ENCODE results near the gene C12orf60. TPM values are rescaled to one million over a fixed set of nuclear protein-coding genes. Genes with fewer than 3 reads are reported as not detected.
"Not testable (repeated sequence)": the region's sequence is repeated elsewhere in the genome, so short reads cannot be mapped to it uniquely, and the experiment has no call there.

The C12orf60 gene, protein sequence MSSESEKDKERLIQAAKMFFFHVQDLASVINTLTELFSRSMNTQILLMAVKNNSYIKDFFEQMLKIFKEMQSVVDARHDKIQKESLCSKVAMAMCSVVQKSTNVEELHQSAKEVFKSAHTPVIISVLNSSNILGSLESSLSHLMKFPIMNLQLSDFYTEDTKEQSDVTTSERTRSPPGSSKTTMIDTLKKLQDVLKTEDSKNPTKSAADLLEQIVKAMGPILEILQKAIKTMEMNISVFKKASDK
- total RNA-seq, result 1.5 and 2.3 TPM in 2 replicates
- polyA plus RNA-seq, result 0.17 and 2.0 TPM in 2 replicates

DNA sequence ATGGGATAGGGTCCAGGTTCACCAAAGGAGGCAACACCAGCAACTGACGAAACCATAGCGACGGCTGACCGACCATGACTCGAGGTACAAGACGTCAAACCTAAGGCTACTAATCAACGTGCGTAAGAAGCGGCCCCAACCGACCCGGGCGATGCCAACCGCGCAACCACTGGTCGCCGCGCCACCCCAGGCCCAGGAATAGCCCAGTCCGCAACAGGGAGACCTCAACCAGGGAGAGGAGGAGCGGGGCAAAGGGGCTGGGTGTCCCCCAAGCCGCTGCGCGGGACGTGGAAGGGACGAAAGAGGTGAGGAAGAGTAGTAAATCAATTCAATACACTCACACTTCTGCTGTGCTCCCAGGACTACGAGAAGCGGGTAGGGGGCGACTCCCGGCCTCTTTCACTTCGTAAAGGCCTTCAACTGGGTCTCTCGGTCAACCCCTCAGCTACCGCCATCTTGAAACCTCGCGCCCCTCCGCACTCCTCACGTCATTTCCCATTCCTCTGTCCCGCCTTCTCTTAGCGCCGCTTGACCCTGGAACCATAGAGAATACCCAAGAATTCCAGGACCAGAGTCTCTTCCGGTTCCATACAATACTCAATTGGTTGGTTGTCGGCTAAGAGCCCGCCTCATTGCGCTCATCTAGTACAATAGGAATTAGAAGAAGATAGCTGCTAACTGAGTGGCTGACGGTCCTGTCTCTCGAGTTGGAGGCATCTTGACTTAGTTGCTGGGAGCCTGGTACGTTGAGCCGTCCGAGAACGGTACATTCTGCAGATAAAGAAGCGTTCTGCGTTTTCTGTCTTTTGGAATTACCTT, at the start of gene C12orf60, which contains the start of gene WBP11:
TSS of gene C12orf60 (plus strand) at position 660 of the 819 bp plus-strand sequence. CDS start 19,266 bp downstream, outside the sequence.
TSS of gene WBP11 (minus strand) at position 468 of the 819 bp plus-strand sequence. CDS start 2,095 bp downstream, outside the sequence.
- TF ChIP-seq, protein P1, sequence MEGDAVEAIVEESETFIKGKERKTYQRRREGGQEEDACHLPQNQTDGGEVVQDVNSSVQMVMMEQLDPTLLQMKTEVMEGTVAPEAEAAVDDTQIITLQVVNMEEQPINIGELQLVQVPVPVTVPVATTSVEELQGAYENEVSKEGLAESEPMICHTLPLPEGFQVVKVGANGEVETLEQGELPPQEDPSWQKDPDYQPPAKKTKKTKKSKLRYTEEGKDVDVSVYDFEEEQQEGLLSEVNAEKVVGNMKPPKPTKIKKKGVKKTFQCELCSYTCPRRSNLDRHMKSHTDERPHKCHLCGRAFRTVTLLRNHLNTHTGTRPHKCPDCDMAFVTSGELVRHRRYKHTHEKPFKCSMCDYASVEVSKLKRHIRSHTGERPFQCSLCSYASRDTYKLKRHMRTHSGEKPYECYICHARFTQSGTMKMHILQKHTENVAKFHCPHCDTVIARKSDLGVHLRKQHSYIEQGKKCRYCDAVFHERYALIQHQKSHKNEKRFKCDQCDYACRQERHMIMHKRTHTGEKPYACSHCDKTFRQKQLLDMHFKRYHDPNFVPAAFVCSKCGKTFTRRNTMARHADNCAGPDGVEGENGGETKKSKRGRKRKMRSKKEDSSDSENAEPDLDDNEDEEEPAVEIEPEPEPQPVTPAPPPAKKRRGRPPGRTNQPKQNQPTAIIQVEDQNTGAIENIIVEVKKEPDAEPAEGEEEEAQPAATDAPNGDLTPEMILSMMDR (IDR thresholded peaks at IDR 0.05; ENCODE audit: poor library complexity), result no peak
- no peak for TF ChIP-seq EZH2 (IDR thresholded peaks at IDR 0.05; ENCODE audit: borderline replicate concordance)
- TF ChIP-seq EZH2phosphoT487 (IDR thresholded peaks at IDR 0.05; ENCODE audit: low read depth, severe bottlenecking, unreplicated experiment), result no peak
- Histone ChIP-seq H3K4me2 (peak within 1 kb of the TSS; percentile 80), H3K79me2 (peaks cover 46% of the 10 kb centered on the region), H4K20me1 (ENCODE audit: insufficient read depth, poor library complexity, severe bottlenecking) (no peaks in the 10 kb centered on the region), H3K4me3 (peak within 1 kb of the TSS; percentile 33), H2AFZ (peak within 1 kb of the TSS; percentile 47), H3K9me2 (replicated peaks; ENCODE audit: insufficient read depth) (no peaks in the 10 kb centered on the region), H3K27ac (peak within 1 kb of the TSS; percentile 87), H3K4me1 (ENCODE audit: insufficient read depth) (peaks cover 14% of the 10 kb centered on the region), H3K9me3 (ENCODE audit: low read depth) (no peaks in the 10 kb centered on the region), H3K27me3 (no peaks in the 10 kb centered on the region), H3K36me3 (replicated peaks; ENCODE audit: insufficient read depth, low read depth) (no peaks in the 10 kb centered on the region)
- WGBS (ENCODE audit: low lambda C conversion rate, missing lambda C conversion rate), result under 1% methylated on average over 50 of the region's 50 CpGs
- peak; percentile 97 for DNase-seq (ENCODE audit: low spot score)

DNA sequence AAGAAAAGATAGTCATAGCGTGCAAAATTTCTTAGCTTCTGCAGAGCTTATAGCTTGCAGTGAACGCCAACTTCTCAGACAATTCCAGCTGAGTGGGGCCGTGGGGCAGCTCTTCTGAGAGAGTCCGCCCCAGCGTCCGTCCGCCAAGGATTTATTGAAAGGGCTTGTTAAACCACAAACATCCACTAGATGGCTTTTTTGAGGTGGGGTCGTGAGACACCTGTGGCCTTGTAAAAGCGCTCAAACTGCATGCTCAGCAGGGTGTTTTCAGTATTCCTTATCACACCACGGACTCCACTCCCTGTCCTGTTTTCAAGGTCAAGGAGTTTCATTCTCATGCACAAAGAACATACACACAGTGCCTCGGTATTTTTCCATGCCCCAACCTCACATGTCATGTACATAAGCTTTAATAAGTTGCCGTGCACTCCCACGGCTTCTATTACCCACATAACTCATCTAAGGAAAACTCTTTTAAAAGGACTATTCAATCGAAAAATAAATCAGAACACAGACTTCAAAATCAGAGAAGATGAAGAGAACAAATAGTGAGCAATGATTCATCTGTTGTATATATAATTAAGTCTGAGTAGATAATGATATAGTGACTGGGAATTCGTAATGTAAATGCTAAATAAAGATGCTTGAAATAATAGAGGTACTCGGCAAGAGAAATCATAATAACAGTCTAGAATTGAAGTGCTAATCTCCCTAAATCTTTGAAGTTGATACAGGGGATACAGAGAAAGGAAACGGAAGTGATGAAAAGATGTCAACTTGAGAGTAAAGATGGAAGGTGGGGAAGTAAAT, 46.9 kb upstream of the C12orf60 start:
- Histone ChIP-seq H3K27me3 (no peaks in the 10 kb centered on the region), H3K27ac (peak overlapping the region; percentile 87), H3K4me2 (peak overlapping the region; percentile 40), H3K4me1 (ENCODE audit: insufficient read depth) (no peaks in the 10 kb centered on the region), H3K4me3 (no peak overlapping the region), H3K9me2 (replicated peaks; ENCODE audit: insufficient read depth) (no peaks in the 10 kb centered on the region), H4K20me1 (ENCODE audit: insufficient read depth, poor library complexity, severe bottlenecking) (no peaks in the 10 kb centered on the region), H2AFZ (no peak overlapping the region), H3K79me2 (peaks cover 9% of the 10 kb centered on the region), H3K9me3 (ENCODE audit: low read depth) (no peaks in the 10 kb centered on the region), H3K36me3 (replicated peaks; ENCODE audit: insufficient read depth, low read depth) (no peaks in the 10 kb centered on the region)
- DNase-seq (ENCODE audit: low spot score), result peak; percentile 82
- TF ChIP-seq, protein P1 (IDR thresholded peaks at IDR 0.05; ENCODE audit: poor library complexity), result peak; percentile 43
- TF ChIP-seq EZH2phosphoT487 (IDR thresholded peaks at IDR 0.05; ENCODE audit: low read depth, severe bottlenecking, unreplicated experiment), result no peak
- WGBS (ENCODE audit: low lambda C conversion rate, missing lambda C conversion rate), result 29% methylated on average over 17 of the region's 17 CpGs

DNA sequence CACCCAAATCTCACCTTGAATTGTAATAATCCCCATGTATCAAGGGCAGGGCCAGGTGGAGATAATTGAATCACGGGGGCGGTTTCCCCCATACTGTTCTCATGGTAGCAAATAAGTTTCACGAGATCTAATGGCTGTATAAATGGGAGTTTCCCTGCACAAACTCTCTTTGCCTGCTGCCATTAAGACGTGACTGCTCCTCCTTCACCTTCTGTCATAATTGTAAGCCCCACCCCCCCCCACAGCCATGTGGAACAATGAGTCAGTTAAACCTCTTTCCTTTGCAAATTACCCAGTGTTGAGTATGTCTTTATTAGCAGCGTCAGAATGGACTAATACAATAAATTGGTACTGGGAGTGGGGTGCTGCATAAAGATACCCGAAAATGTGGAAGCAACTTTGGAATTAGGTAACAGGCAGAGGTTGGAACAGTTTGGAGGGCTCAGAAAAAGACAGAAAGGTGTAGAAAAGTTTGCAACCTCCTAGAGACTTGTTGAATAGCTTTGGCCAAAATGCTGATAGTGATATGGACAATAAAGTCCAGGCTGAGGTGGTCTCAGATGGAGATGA, 43.7 kb upstream of the C12orf60 start:
- H3K36me3 ChIP-seq (replicated peaks; ENCODE audit: insufficient read depth, low read depth); H3K27ac ChIP-seq; H3K9me3 ChIP-seq (ENCODE audit: low read depth); DNase-seq (ENCODE audit: low spot score); H3K4me2 ChIP-seq; H3K27me3 ChIP-seq; H3K4me3 ChIP-seq; H3K9me2 ChIP-seq (replicated peaks; ENCODE audit: insufficient read depth); H3K4me1 ChIP-seq (ENCODE audit: insufficient read depth); H2AFZ ChIP-seq; H4K20me1 ChIP-seq (ENCODE audit: insufficient read depth, poor library complexity, severe bottlenecking): not testable (repeated sequence)
- peaks cover 35% of the 10 kb centered on the region for H3K79me2 ChIP-seq
- WGBS (ENCODE audit: low lambda C conversion rate, missing lambda C conversion rate), result 82% methylated on average over 6 of the region's 6 CpGs
